Retina (tissue), 1 donor: ENCODE data around the gene PXYLP1.
"Not testable (repeated sequence)": the region's sequence is repeated elsewhere in the genome, so short reads cannot be mapped to it uniquely, and the experiment has no call there.

Source experiments
- DNase-seq: peaks from one replicate; pipeline ENCODE4 v3.0.0-alpha.2; 2016

PXYLP1 gene

GRCh38 chr3:141274411-141275031 is 42.9 kb downstream of the PXYLP1 start:
- no peak for DNase-seq

GRCh38 chr3:141275032-141275422 is 43.4 kb downstream of the PXYLP1 start:
- no peak for DNase-seq

DNA sequence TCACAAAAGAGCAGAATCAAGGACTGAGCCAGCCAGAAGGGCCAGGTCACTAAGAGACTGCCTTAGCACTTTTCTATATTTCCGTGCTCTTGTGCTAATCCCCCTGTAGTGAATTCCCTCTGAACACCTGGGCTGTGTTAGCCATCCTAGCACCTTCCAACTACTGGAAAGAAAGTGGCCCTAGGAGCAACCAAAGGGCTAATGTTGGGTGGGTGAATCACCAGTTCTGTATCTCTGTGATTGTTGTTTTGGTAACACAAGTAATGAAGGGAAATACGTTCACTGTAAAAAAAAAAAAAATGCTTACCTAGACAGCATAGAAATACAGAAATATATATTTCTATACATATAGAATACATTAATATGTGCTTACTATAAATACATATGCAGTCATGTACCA is 43.9 kb downstream of the PXYLP1 start:
- no peak for DNase-seq

- DNase-seq: no peak
These were observed 44.3 kb downstream of the PXYLP1 start for GRCh38 chr3:141275973-141276372.

DNA sequence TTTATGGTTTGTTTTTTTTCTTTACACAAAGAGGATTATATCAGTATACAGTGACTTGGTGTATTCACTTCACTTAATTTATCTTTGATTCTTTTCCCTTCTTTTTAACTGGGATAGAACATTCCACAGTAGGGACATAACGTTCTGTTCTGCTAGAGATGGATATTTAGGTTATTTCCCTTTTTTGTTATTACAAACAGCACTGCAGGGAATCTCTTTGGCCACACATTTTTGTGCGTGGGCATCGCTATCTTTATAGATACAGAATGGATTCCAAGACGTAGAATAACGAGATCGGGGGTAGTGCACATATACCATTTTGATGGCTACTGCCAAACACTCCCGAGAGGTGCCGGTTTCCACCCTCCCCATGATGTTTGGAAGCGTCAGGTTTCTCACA is 44.8 kb downstream of the PXYLP1 start:
- DNase-seq: no peak

GRCh38 chr3:141277451-141277850 is 45.8 kb downstream of the PXYLP1 start:
- no peak for DNase-seq

GRCh38 chr3:141278196-141279076 is 46.8 kb downstream of the PXYLP1 start:
- DNase-seq: no peak

DNA sequence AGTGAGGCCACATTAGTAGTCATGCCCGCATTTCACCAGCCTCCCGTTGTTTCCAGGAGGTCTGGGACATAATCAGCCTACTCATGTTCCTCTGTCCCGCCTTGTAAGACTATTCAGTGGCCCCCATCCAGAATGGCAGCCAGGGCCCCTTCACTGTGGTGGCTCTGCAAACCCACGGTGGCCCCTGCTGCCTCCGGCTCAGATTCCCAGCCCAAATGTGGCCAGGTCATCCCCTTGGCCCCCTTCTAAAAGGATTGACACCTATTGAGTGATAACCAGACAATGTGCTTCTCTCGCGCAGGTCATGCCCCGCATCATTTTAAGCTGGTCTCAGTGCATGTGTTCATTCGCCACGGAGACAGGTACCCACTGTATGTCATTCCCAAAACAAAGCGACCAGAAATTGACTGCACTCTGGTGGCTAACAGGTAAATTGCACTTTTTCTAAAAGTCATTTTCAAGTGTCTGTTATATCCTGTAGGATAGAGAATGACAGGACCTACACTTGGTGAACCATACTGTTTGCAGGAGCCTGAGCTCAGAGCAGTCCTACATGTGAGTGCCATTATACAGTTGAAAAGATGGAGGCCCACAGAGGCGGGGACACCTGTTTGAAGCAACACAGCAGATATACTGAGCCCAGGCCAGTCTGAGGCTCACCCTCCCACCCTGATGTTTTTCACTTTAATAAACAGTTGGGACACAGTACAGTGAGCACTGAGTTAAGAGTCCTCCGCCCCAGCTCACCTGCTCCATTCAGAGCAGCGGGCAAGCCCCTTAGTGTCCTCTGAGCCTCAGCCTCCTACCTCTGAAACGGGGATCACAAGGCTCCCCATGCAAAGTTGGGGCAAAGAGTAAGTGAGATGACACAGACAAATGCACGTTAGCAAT is 47.7 kb downstream of the PXYLP1 start:
- peak; percentile 30 for DNase-seq

- no peak for DNase-seq
These were observed 48.5 kb downstream of the PXYLP1 start for GRCh38 chr3:141280086-141280485.

GRCh38 chr3:141280690-141281089 is 49.1 kb downstream of the PXYLP1 start:
- no peak for DNase-seq

DNA sequence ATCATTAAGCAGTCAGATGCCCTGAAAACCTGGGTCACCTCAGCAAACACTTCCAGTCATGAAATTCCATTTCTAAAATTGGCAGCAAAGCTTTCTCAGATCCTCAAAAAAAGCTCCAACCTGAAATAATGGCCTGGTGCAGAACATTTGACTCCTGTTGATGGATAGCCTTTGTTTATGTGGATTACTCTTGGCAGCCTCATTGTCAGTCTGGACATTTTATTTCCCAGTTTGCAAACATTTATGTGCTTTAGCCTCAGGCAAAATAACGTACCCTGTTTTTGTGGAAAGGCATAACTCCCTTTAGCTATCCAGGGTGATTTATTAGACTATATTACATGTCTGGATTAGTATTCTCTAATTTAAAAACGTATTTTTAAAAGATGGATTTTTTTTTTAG is 53.9 kb downstream of the PXYLP1 start:
- no peak for DNase-seq

DNA sequence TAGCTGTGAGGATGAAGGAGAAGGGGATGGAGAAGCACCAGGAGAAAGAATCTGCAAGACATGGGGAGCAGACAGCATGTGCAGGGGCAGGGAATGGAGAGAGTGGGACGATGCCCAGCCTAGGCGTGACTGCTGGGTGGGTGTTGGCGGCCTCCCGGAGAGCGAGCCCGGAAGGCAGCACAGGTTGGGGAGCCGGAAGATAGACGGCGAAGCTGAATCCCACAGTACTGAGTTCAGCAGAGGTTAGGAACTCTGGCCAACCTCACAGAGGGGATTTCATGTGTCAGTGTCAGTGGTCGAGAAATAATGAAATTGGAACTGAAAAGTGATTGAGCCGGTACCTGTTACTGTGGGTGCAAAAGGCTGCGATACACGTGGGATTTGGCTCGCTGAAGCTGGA is 55.2 kb downstream of the PXYLP1 start:
- no peak for DNase-seq

GRCh38 chr3:141287326-141287725 is 55.7 kb downstream of the PXYLP1 start:
- no peak for DNase-seq

- DNase-seq: no peak
These were observed 56.8 kb downstream of the PXYLP1 start for GRCh38 chr3:141288336-141288990.

- no peak for DNase-seq
These were observed 57.7 kb downstream of the PXYLP1 start for GRCh38 chr3:141289228-141289772.

DNA sequence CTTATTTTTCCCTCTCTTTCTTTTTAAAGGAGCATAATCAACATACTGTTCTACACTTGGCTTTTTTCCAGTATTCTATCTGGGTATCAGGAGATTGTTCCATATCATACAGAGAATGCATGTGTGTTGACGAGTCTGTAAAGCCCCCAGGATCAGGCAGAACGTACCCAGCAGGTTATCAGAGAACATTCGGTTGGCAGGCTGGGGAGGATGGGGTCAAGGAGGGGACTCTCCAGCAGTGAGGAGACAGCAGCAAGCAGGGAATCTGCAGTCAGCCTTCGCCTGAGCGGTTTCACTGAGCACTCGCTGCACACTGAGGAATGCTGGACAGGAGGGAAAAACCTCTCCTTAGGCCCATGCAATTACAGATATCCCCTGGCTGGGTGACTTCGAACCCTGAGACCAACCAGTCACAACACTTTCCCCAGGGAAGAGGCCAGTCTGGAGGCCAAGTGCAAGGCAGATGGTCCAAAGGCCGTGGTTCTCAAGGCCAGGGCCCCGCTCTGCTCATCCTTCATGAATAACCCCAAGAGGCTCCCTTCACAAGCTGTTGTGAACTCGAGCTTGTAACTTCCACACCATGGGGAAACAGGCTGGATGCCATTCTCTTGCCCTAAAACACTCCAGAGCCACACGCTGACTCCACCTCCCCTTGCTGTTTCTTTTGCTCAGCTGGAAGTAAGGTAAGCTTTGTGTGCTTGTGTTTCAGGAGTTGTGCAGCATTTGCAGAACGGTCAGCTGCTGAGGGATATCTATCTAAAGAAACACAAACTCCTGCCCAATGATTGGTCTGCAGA is 60.1 kb downstream of the PXYLP1 start:
- peak; percentile 56 for DNase-seq

DNA sequence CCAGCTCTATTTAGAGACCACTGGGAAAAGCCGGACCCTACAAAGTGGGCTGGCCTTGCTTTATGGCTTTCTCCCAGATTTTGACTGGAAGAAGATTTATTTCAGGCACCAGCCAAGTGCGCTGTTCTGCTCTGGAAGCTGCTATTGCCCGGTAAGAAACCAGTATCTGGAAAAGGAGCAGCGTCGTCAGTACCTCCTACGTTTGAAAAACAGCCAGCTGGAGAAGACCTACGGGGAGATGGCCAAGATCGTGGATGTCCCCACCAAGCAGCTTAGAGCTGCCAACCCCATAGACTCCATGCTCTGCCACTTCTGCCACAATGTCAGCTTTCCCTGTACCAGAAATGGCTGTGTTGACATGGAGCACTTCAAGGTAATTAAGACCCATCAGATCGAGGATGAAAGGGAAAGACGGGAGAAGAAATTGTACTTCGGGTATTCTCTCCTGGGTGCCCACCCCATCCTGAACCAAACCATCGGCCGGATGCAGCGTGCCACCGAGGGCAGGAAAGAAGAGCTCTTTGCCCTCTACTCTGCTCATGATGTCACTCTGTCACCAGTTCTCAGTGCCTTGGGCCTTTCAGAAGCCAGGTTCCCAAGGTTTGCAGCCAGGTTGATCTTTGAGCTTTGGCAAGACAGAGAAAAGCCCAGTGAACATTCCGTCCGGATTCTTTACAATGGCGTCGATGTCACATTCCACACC is 60.9 kb downstream of the PXYLP1 start:
- no peak for DNase-seq

- no peak for DNase-seq
These were observed 62.7 kb downstream of the PXYLP1 start for GRCh38 chr3:141294301-141294700.

- no peak for DNase-seq
These were observed 63.2 kb downstream of the PXYLP1 start for GRCh38 chr3:141294848-141295247.

- DNase-seq: not testable (repeated sequence)
These were observed 68.8 kb downstream of the PXYLP1 start for GRCh38 chr3:141300426-141300825.
